Kidney epithelial cell (primary cell): ENCODE results near the gene MEF2C. TPM values are rescaled to one million over a fixed set of nuclear protein-coding genes. Genes with fewer than 3 reads are reported as not detected.
"Not testable (repeated sequence)": the region's sequence is repeated elsewhere in the genome, so short reads cannot be mapped to it uniquely, and the experiment has no call there.

Experiments used
- DNase-seq: peaks from one replicate; pipeline ENCODE4 v3.0.0-alpha.2; 2010; ENCODE audit warnings: low read depth
- H3K27me3 ChIP-seq: 2 replicates; pipeline ENCODE4 v1.6.0; 2011; ENCODE audit warnings: low read length; ENCODE audit not compliant: control insufficient read depth, insufficient read depth
- H3K36me3 ChIP-seq: 2 replicates; pipeline ENCODE4 v1.5.1; 2011; ENCODE audit warnings: low read length; ENCODE audit not compliant: control insufficient read depth, insufficient read depth
- H3K4me3 ChIP-seq: 2 replicates; pipeline ENCODE4 v1.5.1; 2011; ENCODE audit warnings: low read depth, mild to moderate bottlenecking, control low read depth, low read length
- total RNA-seq: library from RNA; depleted of rRNA; stranded (reverse); fragments of >200 nt; gene quantifications from 2 replicates; pipeline ENCODE4 v1.2.3, GENCODE V29; 2015
- TF ChIP-seq, protein P1 (sequence below): IDR thresholded peaks from 2 replicates; pipeline ENCODE4 v1.5.1; 2011; ENCODE audit warnings: mild to moderate bottlenecking, moderate library complexity, low read length, control low read depth, inconsistent platforms; ENCODE audit not compliant: insufficient read depth, poor library complexity, severe bottlenecking

MEF2C gene
- total RNA-seq, 1 donor from 2014 or later, result 4.8 TPM

DNA sequence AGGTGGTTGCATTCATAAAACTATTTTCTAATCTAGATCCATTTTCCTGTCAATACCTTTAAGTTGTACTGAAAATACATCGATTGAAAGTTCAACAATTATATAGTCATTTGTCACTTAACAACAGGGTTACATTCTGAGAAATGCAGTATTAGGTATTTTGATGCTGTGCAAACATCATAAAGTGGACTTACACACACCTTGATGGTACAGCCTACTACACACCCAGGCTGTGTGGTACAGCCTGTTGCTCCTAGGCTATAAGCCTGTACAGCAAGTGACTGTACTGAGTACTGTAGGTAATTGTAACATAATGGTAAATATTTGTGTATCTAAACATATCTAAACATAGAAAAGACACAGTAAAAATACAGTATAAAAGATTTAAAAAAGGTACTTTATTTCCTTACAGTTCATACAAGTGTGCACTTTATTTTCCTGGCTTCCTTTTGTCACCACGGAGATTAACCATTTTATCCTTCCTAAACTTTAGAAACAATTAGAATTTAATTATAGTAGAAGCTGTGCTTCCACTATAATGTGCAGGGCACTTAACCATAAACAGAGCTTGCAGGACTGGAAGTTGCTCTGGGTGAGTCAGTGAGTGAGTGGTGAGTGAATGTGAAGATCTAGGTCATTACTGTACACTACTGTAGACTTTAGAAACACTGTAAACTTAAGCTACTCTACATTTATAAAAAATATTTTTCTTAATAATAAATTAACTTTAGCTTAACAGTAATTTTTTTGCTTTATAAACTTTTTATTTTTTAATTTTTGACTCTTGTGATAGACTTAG, 42.9 kb upstream of the MEF2C start:
- TF ChIP-seq, protein P1, sequence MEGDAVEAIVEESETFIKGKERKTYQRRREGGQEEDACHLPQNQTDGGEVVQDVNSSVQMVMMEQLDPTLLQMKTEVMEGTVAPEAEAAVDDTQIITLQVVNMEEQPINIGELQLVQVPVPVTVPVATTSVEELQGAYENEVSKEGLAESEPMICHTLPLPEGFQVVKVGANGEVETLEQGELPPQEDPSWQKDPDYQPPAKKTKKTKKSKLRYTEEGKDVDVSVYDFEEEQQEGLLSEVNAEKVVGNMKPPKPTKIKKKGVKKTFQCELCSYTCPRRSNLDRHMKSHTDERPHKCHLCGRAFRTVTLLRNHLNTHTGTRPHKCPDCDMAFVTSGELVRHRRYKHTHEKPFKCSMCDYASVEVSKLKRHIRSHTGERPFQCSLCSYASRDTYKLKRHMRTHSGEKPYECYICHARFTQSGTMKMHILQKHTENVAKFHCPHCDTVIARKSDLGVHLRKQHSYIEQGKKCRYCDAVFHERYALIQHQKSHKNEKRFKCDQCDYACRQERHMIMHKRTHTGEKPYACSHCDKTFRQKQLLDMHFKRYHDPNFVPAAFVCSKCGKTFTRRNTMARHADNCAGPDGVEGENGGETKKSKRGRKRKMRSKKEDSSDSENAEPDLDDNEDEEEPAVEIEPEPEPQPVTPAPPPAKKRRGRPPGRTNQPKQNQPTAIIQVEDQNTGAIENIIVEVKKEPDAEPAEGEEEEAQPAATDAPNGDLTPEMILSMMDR, result no peak
- H3K4me3 ChIP-seq, result no peak overlapping the region
- no peak for DNase-seq
- H3K27me3 ChIP-seq, result no peaks in the 10 kb centered on the region
- no peaks in the 10 kb centered on the region for H3K36me3 ChIP-seq

DNA sequence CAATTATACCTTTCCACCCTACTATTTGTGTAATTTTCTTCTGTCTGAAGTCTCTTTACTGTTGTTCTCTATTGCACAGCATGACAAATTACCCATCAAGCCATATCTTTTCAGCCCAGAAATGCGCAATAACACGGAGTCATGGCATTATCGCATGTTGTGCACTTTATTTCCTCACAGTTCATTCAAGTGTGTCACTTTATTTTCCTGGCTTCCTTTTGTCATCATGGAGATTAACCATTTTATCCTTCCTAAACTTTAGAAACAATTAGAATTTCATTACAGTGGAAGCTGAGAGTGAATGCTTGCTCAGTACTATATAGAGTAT, 41.3 kb upstream of the MEF2C start:
- no peak for DNase-seq
- H3K27me3 ChIP-seq, result no peaks in the 10 kb centered on the region
- no peaks in the 10 kb centered on the region for H3K36me3 ChIP-seq
- TF ChIP-seq, protein P1, result no peak
- H3K4me3 ChIP-seq, result no peak overlapping the region

DNA sequence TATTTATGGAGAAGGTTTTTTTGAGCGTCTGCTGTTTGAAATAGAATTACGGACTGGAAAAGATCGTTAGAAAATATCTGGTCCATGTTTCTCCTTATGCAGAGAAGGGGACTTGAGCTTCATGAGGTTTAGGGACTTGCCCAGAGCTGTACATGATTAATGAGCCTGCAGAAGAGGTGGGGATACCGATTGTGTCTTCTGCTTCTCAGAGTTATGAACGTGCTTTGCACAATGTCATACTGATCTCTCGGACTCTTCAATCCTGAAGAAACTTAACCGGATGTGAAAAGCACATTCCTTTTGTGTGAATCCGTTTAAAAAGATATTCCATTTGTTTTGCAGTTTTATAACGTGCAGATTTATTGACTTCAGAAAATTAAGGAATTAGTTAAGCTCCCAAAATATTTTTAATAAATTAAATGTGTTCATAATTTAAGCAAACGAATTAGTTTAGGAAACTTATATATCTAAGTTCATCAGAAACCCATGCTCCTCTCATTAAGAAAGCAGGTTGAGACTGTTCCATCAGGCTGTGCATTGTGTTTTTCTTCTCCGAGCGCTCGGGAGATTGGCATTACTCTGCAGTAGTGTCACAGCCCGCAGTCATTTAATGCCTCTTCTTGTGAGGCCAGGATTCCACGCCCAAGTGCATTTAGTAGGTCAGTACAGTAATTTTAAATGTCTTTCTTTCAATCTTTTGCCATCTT, 40.8 kb upstream of the MEF2C start:
- TF ChIP-seq, protein P1, result no peak
- DNase-seq, result no peak

DNA sequence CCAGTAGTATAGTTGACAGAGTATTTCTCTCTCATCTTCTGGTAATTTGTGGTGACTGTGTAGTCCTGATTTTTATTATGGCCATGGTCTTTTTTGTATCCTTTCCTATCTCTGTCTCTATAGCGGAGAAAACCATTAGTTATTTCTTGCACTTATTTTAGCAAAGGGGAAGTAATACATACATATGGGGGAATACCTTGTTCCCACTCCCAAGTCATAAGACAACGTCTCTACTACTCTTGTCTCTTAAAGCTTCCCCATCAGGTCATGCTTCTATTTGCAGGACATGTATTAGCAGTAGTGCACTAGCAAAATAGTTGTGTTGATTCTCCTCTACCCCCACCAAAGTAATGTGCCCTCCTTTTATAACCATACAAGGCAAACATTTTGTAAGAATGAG, 29.8 kb upstream of the MEF2C start:
- not testable (repeated sequence) for H3K4me3 ChIP-seq, H3K36me3 ChIP-seq, H3K27me3 ChIP-seq, DNase-seq

More for the DNA sequence above, 40.8 kb upstream of the MEF2C start:
- Histone ChIP-seq H3K27me3 (no peaks in the 10 kb centered on the region), H3K36me3 (no peaks in the 10 kb centered on the region), H3K4me3 (no peak overlapping the region)

DNA sequence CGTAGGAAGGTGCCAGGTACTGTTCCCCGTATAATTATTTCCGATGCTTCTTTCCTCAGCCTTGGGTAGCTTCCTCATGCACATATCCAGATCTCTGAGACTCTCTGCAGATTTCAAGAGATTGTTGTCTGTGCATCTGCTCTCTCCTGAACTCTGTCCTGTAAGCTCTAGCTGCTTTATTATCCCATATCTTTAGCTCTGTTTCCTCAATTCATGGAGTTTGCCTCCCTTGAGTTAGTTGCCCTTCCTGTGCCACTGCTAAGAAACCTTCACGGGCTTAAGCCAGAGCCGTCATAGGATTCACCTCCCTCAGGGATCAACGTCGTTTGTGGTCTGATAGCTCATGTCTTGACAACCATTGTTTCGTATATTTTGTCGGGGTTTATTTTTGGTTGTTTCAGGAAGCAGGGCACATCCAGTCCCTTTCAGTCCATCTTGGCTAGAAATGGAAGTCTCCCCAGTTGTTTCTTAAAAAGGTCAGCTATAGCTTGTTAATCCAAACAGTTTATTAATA, 28.1 kb upstream of the MEF2C start:
- H3K36me3 ChIP-seq, H3K27me3 ChIP-seq, H3K4me3 ChIP-seq, DNase-seq: not testable (repeated sequence)

DNA sequence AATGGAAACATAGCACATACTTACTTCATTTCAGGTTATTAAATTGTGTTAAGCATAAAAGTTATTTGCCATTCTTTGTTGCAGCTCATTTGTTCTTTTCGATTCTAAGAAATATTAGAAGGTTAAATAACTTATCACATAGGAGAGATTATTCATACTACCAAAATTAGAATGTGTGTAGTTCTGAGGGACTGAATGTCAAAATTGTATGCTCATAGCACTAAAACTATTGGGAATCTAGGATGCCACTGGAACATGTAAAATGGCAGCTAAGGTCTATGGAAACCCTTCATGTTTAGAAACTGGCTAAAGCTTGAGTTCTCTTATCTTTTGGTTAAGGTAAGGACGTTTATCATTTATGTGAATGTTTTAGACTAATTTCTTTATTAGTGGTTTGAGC, 21.5 kb upstream of the MEF2C start:
- DNase-seq, H3K36me3 ChIP-seq, H3K4me3 ChIP-seq, H3K27me3 ChIP-seq: not testable (repeated sequence)

DNA sequence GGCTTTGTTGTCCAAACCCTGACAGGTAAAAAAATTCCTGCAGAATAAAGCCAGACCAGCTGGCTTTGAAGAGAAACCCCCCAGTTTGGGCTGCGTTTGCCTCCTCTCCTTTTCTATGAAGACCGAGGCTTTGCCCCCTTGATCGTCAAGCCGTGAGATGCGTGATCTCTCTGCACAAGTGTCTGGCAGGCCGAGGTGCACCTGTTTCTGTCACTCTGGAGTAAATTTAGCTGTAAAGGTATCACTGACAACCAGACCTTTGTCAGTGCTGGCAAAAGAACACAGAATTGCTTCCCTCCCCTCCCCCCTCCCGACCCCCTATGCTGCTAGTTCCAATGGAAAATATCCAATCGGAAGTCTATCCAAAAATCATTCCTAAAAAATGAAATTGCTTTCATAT, 21.0 kb upstream of the MEF2C start:
- H3K4me3 ChIP-seq, H3K27me3 ChIP-seq, H3K36me3 ChIP-seq, DNase-seq: not testable (repeated sequence)

DNA sequence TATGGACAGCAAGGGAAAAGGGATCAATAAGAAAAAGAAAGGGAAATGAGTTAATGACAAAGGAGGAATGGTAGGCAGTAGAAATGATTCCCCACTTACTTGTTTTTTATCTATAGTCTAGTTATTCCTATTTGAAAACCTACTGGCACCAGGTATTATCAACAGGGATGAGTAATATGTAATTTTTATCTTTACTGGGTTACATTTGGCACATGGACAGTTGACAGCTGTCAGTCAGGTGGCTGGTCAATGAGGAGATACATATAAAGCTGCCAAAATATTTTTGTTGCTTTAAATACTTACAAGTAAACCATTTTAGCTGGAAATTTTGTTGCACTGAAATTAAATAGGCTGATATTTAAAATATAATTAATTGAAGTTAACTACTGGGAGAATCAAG, 18.1 kb upstream of the MEF2C start:
- H3K36me3 ChIP-seq, H3K27me3 ChIP-seq, H3K4me3 ChIP-seq: not testable (repeated sequence)

More for the DNA sequence above, 18.1 kb upstream of the MEF2C start:
- DNase-seq, result not testable (repeated sequence)
